Coronary artery (tissue), 2 donors: ENCODE data around the gene SPACDR.
A peak's percentile ranks its signal among the peaks of the same experiment; 100 is the strongest.

ENCODE experiments used
- DNase-seq: peaks from one replicate; pipeline ENCODE4 v3.0.0-alpha.2; 2017; ENCODE audit warnings: low spot score
- H3K27ac ChIP-seq, 2 donors: fragments of 200-600 bp; sonication (generic); one replicate each; pipeline ENCODE4 v1.5.1; 2016 to 2019
- H3K4me3 ChIP-seq: fragments of 200-600 bp; sonication (generic); 2 replicates; pipeline ENCODE4 v1.5.1; 2016; ENCODE audit warnings: mild to moderate bottlenecking, moderate library complexity
- TF ChIP-seq, protein P1 (sequence below): fragments of 200-600 bp; sonication (generic); IDR thresholded peaks from one replicate; pipeline ENCODE4 v1.5.1; 2019; ENCODE audit warnings: antibody characterized with exemption

SPACDR gene

DNA sequence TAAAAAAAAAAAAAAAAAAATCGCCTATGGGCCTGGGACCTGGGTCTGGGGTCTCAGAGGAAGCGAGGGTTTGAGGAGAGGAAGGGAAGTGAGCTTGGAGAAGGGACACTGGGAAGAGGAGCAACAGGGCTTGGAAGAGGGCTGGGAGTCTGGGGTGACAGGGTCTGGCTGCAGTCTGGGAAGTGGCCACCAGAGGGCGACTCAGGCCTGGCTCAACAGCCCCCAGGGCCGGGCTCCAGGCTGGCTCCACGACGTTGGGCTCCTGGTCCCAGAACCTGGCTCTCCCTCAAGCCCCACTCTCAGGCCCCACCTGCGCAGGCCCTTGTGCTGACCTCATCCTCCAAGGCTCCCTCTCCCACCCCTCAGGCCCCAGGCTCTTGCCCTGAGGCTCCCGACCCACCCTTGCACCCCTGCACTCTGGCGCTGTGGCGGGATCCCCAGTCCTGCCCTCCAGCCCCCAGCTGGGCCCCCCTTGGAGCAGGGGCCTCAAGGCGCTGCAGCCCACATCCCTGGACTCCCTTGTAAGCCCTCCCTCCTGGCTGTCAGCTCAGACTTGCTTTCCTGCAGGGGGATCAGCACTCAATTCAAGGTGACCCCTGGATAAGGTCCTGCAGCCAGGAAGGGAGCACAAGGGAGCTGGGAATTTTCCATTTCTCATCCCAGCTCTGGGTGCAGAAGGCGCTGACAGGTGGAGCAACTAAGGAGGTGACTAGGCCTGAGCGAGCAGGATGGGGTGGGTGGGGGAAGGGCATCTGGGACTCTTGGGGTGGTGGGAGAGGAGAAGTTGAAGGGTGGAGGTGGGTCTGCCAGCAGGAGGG is 5.4 kb upstream of the SPACDR start:
- peak; percentile 83 for DNase-seq
- Histone ChIP-seq H3K27ac (peak overlapping the region in 1 of 2 donors; percentile 47), H3K4me3 (no peak overlapping the region)
- TF ChIP-seq, protein P1, sequence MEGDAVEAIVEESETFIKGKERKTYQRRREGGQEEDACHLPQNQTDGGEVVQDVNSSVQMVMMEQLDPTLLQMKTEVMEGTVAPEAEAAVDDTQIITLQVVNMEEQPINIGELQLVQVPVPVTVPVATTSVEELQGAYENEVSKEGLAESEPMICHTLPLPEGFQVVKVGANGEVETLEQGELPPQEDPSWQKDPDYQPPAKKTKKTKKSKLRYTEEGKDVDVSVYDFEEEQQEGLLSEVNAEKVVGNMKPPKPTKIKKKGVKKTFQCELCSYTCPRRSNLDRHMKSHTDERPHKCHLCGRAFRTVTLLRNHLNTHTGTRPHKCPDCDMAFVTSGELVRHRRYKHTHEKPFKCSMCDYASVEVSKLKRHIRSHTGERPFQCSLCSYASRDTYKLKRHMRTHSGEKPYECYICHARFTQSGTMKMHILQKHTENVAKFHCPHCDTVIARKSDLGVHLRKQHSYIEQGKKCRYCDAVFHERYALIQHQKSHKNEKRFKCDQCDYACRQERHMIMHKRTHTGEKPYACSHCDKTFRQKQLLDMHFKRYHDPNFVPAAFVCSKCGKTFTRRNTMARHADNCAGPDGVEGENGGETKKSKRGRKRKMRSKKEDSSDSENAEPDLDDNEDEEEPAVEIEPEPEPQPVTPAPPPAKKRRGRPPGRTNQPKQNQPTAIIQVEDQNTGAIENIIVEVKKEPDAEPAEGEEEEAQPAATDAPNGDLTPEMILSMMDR = peak; percentile 89

DNA sequence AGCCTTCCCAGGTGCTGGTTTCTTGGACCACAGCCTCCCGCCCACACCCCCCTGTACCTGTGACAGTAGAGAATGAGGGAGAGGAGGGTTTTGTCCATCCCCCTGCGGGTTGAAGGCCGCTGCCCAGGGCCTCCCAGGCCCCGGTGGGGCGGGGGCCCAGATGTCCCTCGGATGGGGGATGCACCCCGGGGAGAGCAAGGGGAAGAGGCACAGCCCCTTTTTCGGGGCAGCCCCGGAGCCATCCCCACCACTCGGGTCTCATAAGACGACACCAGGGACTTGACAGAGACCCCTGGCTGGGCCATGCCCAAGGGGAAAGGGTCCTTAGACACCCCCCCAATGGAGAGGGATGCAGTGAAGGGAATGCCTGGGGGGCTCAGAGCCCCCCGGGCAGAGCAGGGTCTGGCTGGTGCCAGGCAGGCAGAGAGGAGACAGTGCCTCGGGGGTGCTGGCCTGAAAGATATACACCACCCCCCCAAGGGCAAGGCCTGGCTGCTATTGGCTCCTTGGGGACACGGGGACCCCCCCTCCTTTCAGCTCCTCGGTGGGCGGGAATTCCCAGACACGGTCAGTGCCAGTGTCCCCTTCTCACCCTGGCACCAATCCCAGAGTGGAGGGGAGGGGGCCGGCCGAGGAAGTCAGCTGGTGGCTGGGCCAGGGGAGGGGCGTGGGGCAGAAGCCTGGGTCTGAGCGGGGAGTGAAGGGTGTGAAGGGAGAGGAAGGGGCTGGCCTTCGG is 3.7 kb upstream of the SPACDR start:
- H3K27ac ChIP-seq = peak overlapping the region in 1 of 2 donors; percentile 56
- peak; percentile 74 for DNase-seq
- TF ChIP-seq, protein P1 = no peak
- no peak overlapping the region for H3K4me3 ChIP-seq

DNA sequence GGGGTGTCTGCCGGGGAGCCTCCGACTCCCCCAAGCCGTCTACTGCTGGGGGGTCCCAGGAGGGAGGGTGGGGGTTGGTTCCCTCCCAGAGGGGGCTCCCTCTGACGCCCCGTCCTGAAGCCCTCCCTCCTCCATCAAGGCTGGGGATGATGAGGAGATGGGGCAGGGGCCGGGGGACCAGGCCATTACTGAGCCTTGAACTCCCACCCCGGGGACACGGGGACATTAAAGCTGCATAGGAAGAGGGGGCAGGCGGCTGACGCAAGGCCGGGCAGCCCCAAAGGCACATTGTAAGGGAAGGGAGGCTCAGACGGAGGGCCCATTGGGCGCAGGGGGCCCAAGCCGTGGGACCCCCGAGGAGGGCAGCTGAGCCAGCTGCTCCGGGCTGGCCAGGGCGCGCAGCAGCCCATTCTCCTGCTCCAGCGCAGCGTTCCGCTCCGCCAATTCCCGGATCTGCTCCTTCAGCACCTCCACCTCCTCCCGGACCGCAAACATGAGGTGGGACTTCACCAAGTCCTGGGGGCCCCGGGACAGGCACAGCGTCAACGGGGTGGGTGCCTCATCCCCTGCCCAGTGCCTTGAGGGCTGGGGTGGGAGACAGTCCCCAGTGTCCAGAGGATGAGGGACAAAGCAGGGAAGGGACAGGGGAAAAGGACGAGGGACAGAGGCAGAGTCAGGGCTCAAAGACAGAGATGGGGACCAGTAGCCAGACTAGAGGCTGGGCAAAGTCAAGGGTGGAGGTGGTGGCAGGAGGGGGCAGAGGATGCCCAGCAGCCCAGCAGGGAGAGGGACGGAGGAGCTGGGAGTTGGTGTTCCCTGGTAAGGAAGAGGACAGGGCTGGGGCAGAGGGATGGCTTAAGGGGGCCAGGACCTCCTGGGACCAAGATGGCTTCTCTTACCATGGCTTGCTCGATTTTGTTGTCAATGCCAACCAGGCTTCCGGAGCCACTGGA is 2.9 kb upstream of the SPACDR start:
- Histone ChIP-seq H3K4me3 (peak overlapping the region; percentile 38), H3K27ac (peak overlapping the region in 1 of 2 donors; percentile 56)
- TF ChIP-seq, protein P1 = no peak
- peak; percentile 72 for DNase-seq

DNA sequence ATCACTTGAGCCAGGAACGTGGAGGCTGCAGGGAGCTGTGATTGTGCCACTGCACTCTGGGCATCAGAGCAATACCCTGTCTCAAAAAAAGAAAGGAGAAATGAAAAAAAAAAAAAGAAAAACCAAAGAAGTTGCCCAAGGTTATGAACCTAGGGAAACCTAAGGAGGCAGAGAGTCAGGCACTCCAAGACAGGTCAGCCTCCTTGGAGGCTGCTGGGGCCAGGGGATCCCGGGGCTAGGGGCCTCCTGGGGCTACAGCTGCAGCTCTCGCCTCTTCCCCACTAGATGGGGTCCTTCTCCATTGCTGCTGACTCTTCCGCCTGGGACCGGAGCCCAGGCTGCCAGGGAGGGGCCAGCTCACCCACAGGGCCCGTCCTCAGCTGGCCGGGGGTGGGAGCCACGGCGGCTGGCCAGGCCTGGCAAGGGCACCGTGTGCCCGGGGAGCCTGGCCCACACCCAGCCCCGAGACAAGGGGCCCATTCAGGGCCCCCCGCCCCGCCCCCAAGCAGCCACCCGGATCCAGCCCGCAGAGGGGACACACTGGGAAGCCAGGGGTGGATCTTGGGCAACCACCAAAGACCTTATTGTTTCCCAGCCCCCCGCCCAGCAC is 1.7 kb upstream of the SPACDR start:
- DNase-seq = peak; percentile 84
- Histone ChIP-seq H3K27ac (peak overlapping the region; percentile 47 to 73), H3K4me3 (peak overlapping the region; percentile 44)
- TF ChIP-seq, protein P1 = peak; percentile 68

DNA sequence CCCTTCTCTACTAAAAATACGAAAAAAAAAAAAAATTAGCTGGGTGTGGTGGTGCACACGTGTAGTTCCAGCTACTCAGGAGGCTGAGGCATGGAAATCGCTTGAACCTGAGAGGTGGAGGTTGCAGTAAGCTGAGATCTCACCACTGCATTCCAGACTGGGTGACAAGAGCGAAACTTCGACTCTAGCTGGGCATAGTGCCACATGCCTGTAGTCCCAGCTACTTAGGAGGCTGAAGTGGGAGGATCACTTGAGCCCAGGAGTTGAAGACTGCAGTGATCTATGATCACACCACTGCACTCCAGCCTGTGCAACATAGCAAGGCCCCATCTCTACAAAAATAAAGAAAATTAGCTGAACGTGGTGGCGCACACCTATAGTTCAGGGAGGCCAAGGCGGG is 1.2 kb upstream of the SPACDR start:
- TF ChIP-seq, protein P1 = no peak
- DNase-seq = no peak
- no peak overlapping the region for H3K4me3 ChIP-seq
- H3K27ac ChIP-seq = no peak overlapping the region

DNA sequence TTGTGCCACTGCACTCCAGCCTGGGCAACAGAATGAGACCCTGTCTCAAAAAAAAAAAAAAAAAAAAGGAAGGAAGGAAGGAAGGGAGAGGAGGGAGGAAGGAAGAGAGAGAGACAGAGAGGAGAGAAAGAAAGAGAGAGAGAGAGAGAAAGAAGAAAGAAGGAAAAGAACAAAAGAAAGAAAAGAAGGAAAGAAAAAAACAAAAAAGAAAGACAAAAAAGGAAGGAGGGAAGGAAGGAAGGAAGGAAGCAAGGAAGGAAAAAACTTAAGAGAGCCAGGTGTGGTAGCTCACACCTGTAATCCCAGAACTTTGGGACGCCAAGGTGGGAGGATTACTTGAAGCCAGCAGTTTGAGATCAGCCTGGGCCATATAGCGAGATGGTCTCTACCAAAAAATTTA is 731 bp upstream of the SPACDR start:
- TF ChIP-seq, protein P1 = no peak
- Histone ChIP-seq H3K4me3 (no peak overlapping the region), H3K27ac (no peak overlapping the region)
- DNase-seq = no peak
